ENCODE data around the gene AKIRIN2.

DNA sequence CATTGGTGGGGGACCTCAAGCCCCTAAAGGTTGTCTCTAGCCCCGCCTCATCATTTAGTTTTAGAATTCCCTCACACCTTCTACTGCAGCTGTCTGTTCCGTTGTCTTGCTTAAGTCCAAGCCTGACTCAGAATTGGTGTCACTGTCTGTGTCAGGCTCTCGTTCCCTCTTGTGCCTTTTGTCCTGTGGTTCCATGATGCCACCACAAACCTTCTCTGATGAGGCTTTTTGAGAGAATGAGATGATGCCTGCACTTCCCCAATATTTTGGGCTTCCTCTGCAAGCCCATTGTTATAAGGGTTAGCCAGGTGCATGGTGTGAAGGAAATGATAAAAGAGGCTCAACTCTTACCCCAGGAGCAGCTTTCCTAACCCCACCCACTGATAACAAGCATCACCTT, 8.1 kb upstream of the AKIRIN2 start:
- TF ChIP-seq EZH2 (IDR thresholded peaks at IDR 0.05; ENCODE audit: insufficient read depth, low read length): no peak
- TF ChIP-seq, protein P1, sequence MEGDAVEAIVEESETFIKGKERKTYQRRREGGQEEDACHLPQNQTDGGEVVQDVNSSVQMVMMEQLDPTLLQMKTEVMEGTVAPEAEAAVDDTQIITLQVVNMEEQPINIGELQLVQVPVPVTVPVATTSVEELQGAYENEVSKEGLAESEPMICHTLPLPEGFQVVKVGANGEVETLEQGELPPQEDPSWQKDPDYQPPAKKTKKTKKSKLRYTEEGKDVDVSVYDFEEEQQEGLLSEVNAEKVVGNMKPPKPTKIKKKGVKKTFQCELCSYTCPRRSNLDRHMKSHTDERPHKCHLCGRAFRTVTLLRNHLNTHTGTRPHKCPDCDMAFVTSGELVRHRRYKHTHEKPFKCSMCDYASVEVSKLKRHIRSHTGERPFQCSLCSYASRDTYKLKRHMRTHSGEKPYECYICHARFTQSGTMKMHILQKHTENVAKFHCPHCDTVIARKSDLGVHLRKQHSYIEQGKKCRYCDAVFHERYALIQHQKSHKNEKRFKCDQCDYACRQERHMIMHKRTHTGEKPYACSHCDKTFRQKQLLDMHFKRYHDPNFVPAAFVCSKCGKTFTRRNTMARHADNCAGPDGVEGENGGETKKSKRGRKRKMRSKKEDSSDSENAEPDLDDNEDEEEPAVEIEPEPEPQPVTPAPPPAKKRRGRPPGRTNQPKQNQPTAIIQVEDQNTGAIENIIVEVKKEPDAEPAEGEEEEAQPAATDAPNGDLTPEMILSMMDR (IDR thresholded peaks at IDR 0.05; ENCODE audit: insufficient read depth, low read depth, low read length): no peak
